ENCODE data around the gene MACROD2.

The MACROD2 gene

GRCh38 chr20:14932040-14932439 is 936.7 kb downstream of the MACROD2 start:
- DNase-seq, result no peak

- no peak for DNase-seq
Measured at GRCh38 chr20:14935285-14935684, 940.0 kb downstream of the MACROD2 start.

GRCh38 chr20:14937021-14937420 is 941.7 kb downstream of the MACROD2 start:
- DNase-seq, result no peak

- DNase-seq, result no peak
Measured at GRCh38 chr20:14937846-14938245, 942.5 kb downstream of the MACROD2 start.

- DNase-seq, result no peak
Measured at GRCh38 chr20:14947536-14947935, 952.2 kb downstream of the MACROD2 start.

- no peak for DNase-seq
Measured at GRCh38 chr20:14947946-14948345, 952.6 kb downstream of the MACROD2 start.

- no peak for DNase-seq
Measured at GRCh38 chr20:14948416-14948815, 953.1 kb downstream of the MACROD2 start.

- DNase-seq, result no peak
Measured at GRCh38 chr20:14950633-14951032, 955.3 kb downstream of the MACROD2 start.

- no peak for DNase-seq
Measured at GRCh38 chr20:14951105-14951504, 955.8 kb downstream of the MACROD2 start.

- no peak for DNase-seq
Measured at GRCh38 chr20:14951707-14952418, 956.5 kb downstream of the MACROD2 start.

- DNase-seq, result no peak
Measured at GRCh38 chr20:14953736-14954135, 958.4 kb downstream of the MACROD2 start.

GRCh38 chr20:14955399-14955798 is 960.1 kb downstream of the MACROD2 start:
- DNase-seq, result no peak

GRCh38 chr20:14956026-14956425 is 960.7 kb downstream of the MACROD2 start:
- DNase-seq, result no peak

GRCh38 chr20:14956538-14956937 is 961.2 kb downstream of the MACROD2 start:
- DNase-seq, result no peak

GRCh38 chr20:14957402-14957801 is 962.1 kb downstream of the MACROD2 start:
- no peak for DNase-seq

- DNase-seq, result no peak
Measured at GRCh38 chr20:14958626-14959025, 963.3 kb downstream of the MACROD2 start.

- DNase-seq, result no peak
Measured at GRCh38 chr20:14959506-14960475, 964.5 kb downstream of the MACROD2 start.

- no peak for DNase-seq
Measured at GRCh38 chr20:14960831-14961230, 965.5 kb downstream of the MACROD2 start.

- DNase-seq, result no peak
Measured at GRCh38 chr20:14963262-14963663, 967.9 kb downstream of the MACROD2 start.

GRCh38 chr20:14966203-14966602 is 970.9 kb downstream of the MACROD2 start:
- no peak for DNase-seq

- DNase-seq, result no peak
Measured at GRCh38 chr20:14966808-14967207, 971.5 kb downstream of the MACROD2 start.

- no peak for DNase-seq
Measured at GRCh38 chr20:14972256-14972655, 976.9 kb downstream of the MACROD2 start.

GRCh38 chr20:14972690-14973089 is 977.4 kb downstream of the MACROD2 start:
- DNase-seq, result no peak

- DNase-seq, result no peak
Measured at GRCh38 chr20:14979453-14979986, 984.2 kb downstream of the MACROD2 start.

Measured in stimulated activated CD8-positive, alpha-beta memory T cell treated with anti-CD3 and anti-CD28 coated beads, Interleukin-4, amount 100 ng/mL, for 48 hours (primary cell).